Left lung (tissue), 10 donors: ENCODE results near the gene ZNRF2. TPM values are rescaled to one million over a fixed set of nuclear protein-coding genes. Genes with fewer than 3 reads are reported as not detected.

Experiments used
- ATAC-seq: fragments of 200-7000 bp; cut with Tn5 transposase; one replicate; pipeline ENCODE4 v1.9.1; 2020; ENCODE audit warnings: moderate library complexity
- DNase-seq, 4 donors: peaks; one replicate each; pipeline ENCODE4 v3.0.0-alpha.2; 2013 to 2020
- H3K27ac ChIP-seq, 2 donors: fragments of 200-600 bp; sonication (generic) in 1 of 2; one replicate each; pipeline versions ENCODE4 v1.5.0 to v1.8.0; 2020 to 2021
- H3K27me3 ChIP-seq, 2 donors: fragments of 200-600 bp; sonication (generic) in 1 of 2; one replicate each; pipeline versions ENCODE4 v1.5.0 to v1.8.0; 2020 to 2021
- H3K36me3 ChIP-seq, 2 donors: fragments of 200-600 bp; sonication (generic) in 1 of 2; one replicate each; pipeline versions ENCODE4 v1.5.0 to v1.8.0; 2020 to 2021
- H3K4me1 ChIP-seq, 2 donors: fragments of 200-600 bp; one replicate each; pipeline ENCODE4 v1.8.0; 2021
- H3K4me3 ChIP-seq, 2 donors: fragments of 200-600 bp; sonication (generic) in 1 of 2; one replicate each; pipeline versions ENCODE4 v1.5.0 to v1.8.0; 2020 to 2021; ENCODE audit warnings: mild to moderate bottlenecking in 1 of 2
- H3K9me3 ChIP-seq, 2 donors: fragments of 200-600 bp; sonication (generic) in 1 of 2; one replicate each; pipeline versions ENCODE4 v1.5.0 to v1.8.0; 2020 to 2021
- CTCF ChIP-seq, 2 donors: fragments of 200-600 bp; sonication (generic) in 1 of 2; IDR thresholded peaks; one replicate each; pipeline versions ENCODE4 v1.5.0 to v1.8.0; 2021; ENCODE audit warnings: antibody characterized with exemption in 2 of 2
- intact Hi-C, 2 donors: fragments of 100-400 bp; cut with DNase I; formaldehyde crosslinking; loops; one replicate each; pipeline versions ENCODE4 v1.11.2 to v1.14.2; 2022
- polyA plus RNA-seq, 6 donors: library from polyadenylated mRNA; unstranded; fragments of 120-200 nt; gene quantifications; one replicate each; pipeline ENCODE4 v1.2.1, GENCODE V29; 2013; ENCODE audit not compliant: insufficient read length in 6 of 6
- total RNA-seq, 2 donors: library from RNA; stranded (reverse); fragmentation: NEBNext Ultra II Directional; extraction: Animal tissue kit (Norgen Biotek cat#: 25700); gene quantifications; one replicate each; pipeline ENCODE4 v1.2.1, GENCODE V29; 2021
- donor health status: DM: no; HTN: yes; CAD: no.
- donor health status: DM: no; HTN: no; CAD: no.

Gene ZNRF2
- total and polyA plus RNA-seq, 8 donors = 10.9 to 19.5 (median 12.4) TPM

- Histone ChIP-seq H3K27ac (no peak overlapping the region), H3K4me1 (peaks cover 10 to 32% of the 10 kb centered on the region in 2 donors), H3K4me3 (no peak overlapping the region), H3K36me3 (no peaks in the 10 kb centered on the region), H3K27me3 (no peaks in the 10 kb centered on the region), H3K9me3 (no peaks in the 10 kb centered on the region)
- ATAC-seq = no peak
- intact Hi-C loops = no loop called here
- DNase-seq = no peak
- TF ChIP-seq CTCF (IDR thresholded peaks at IDR 0.05) = no peak
Measured at GRCh38 chr7:30241767-30242166, 42.6 kb upstream of the ZNRF2 start.

- no peak for ATAC-seq
- intact Hi-C loops = no loop called here
- H3K36me3 ChIP-seq = no peaks in the 10 kb centered on the region
- DNase-seq = no peak
- H3K4me1 ChIP-seq = peaks cover 3 to 16% of the 10 kb centered on the region in 2 donors
- TF ChIP-seq CTCF (IDR thresholded peaks at IDR 0.05) = no peak
- H3K27ac ChIP-seq = no peak overlapping the region
- no peaks in the 10 kb centered on the region for H3K9me3 ChIP-seq
- no peaks in the 10 kb centered on the region for H3K27me3 ChIP-seq
- no peak overlapping the region for H3K4me3 ChIP-seq
Measured at GRCh38 chr7:30244340-30244739, 40.1 kb upstream of the ZNRF2 start.

- Histone ChIP-seq H3K36me3 (no peaks in the 10 kb centered on the region), H3K9me3 (no peaks in the 10 kb centered on the region), H3K4me1 (peaks cover 0 to 18% of the 10 kb centered on the region in 2 donors), H3K4me3 (no peak overlapping the region), H3K27ac (no peak overlapping the region), H3K27me3 (no peaks in the 10 kb centered on the region)
- ATAC-seq = no peak
- intact Hi-C loops = no loop called here
- DNase-seq = no peak
- TF ChIP-seq CTCF (IDR thresholded peaks at IDR 0.05) = no peak
Measured at GRCh38 chr7:30245913-30246312, 38.5 kb upstream of the ZNRF2 start.

- no peaks in the 10 kb centered on the region for H3K9me3 ChIP-seq
- ATAC-seq (no peak), DNase-seq (no peak)
- no peak overlapping the region for H3K27ac ChIP-seq
- H3K4me1 ChIP-seq = peaks cover 0 to 18% of the 10 kb centered on the region in 2 donors
- H3K4me3 ChIP-seq = no peak overlapping the region
- no peaks in the 10 kb centered on the region for H3K36me3 ChIP-seq
- no peaks in the 10 kb centered on the region for H3K27me3 ChIP-seq
- no peak for TF ChIP-seq CTCF (IDR thresholded peaks at IDR 0.05)
- intact Hi-C loops = no loop called here
Measured at GRCh38 chr7:30246392-30246791, 38.0 kb upstream of the ZNRF2 start.

GRCh38 chr7:30247541-30248401 is 36.6 kb upstream of the ZNRF2 start:
- Histone ChIP-seq H3K27me3 (no peaks in the 10 kb centered on the region), H3K27ac (no peak overlapping the region), H3K4me1 (peaks cover 0 to 29% of the 10 kb centered on the region in 2 donors), H3K36me3 (no peaks in the 10 kb centered on the region), H3K4me3 (no peak overlapping the region), H3K9me3 (no peaks in the 10 kb centered on the region)
- no peak for TF ChIP-seq CTCF (IDR thresholded peaks at IDR 0.05)
- DNase-seq = no peak
- peak; percentile 15 for ATAC-seq
- intact Hi-C loops = no loop called here
